Adrenal gland (tissue), 12 donors: Measurements from ENCODE around the gene NQO1. TPM values are rescaled to one million over a fixed set of nuclear protein-coding genes. Genes with fewer than 3 reads are reported as not detected.
A peak's percentile ranks its signal among the peaks of the same experiment; 100 is the strongest.

ENCODE experiments used
- DNase-seq, 7 donors: peaks; one replicate each; pipeline ENCODE4 v3.0.0-alpha.2; 2019 to 2020
- H3K27ac ChIP-seq, 5 donors: fragments of 200-600 bp; sonication (generic) in 4 of 5; 1 replicate in 3 of 5; 2 replicates in 2 of 5; pipeline versions ENCODE4 v1.5.1 to v1.8.0; 2016 to 2020; ENCODE audit warnings: mild to moderate bottlenecking in 1 of 5
- H3K27me3 ChIP-seq: fragments of 200-600 bp; 2 replicates; pipeline ENCODE4 v1.8.0; 2021
- H3K36me3 ChIP-seq, 2 donors: fragments of 200-600 bp; replicated peaks in 1 of 2; 1 replicate in 1 of 2; 2 replicates in 1 of 2; pipeline versions ENCODE4 v1.5.1 to v1.8.0; 2018 to 2022
- H3K4me1 ChIP-seq, 2 donors: fragments of 200-600 bp; replicated peaks in 1 of 2; 1 replicate in 1 of 2; 2 replicates in 1 of 2; pipeline versions ENCODE4 v1.5.1 to v1.8.0; 2018 to 2021
- H3K4me3 ChIP-seq, 4 donors: fragments of 200-600 bp; sonication (generic) in 3 of 4; one replicate each; pipeline ENCODE4 v1.5.1; 2016 to 2018
- H3K9me3 ChIP-seq, 3 donors: fragments of 200-600 bp; sonication (generic) in 1 of 3; replicated peaks in 1 of 3; 1 replicate in 2 of 3; 2 replicates in 1 of 3; pipeline versions ENCODE4 v1.5.1 to v1.8.0; 2016 to 2021
- POLR2A ChIP-seq, 2 donors: fragments of 450-650 bp; IDR thresholded peaks; one replicate each; pipeline ENCODE4 v1.6.1; 2017; ENCODE audit warnings: antibody characterized with exemption in 2 of 2, mild to moderate bottlenecking in 2 of 2, moderate library complexity in 1 of 2
- WGBS, 4 donors: extraction: QIAGEN DNeasy Blood & Tissue Kit in 2 of 4; methylation state at CpG; one replicate each; pipeline versions ENCODE4 v1.1.5 to v1.1.7; 2013 to 2017; 5-methylcytosine and 5-hydroxymethylcytosine counted together
- intact Hi-C, 2 donors: fragments of 100-400 bp; cut with DNase I; formaldehyde crosslinking; loops; one replicate each; pipeline versions ENCODE4 v1.14.1 to v1.15.0; 2022 to 2023
- polyA plus RNA-seq, 3 donors: library from polyadenylated mRNA; stranded (reverse); fragments of 200-250 nt in 2 of 3; fragments of 350-450 nt in 1 of 3; fragmentation: Illumina TruSeq in 1 of 3; extraction: RNeasy Lipid Tissue Mini Kit (QIAGEN cat#74804) in 1 of 3; gene quantifications; one replicate each; pipeline ENCODE4 v1.2.3, GENCODE V29; 2013 to 2014
- total RNA-seq, 9 donors: library from RNA; depleted of rRNA in 4 of 9; stranded (reverse); fragments of >200 nt in 4 of 9; fragments of 120-200 nt in 1 of 9; fragmentation: NEBNext Ultra II Directional in 1 of 9; extraction: Animal tissue kit (Norgen Biotek cat#: 25700) in 1 of 9; gene quantifications; one replicate each; pipeline versions ENCODE4 v1.1.0 to v1.2.4, GENCODE V29; 2013 to 2023
- TF ChIP-seq, protein P1 (sequence below), 6 experiments: fragments of 450-650 bp in 4 of 6; fragments of 200-600 bp in 2 of 6; sonication (generic) in 1 of 6; IDR thresholded peaks; 1 replicate in 5 of 6; 2 replicates in 1 of 6; pipeline versions ENCODE4 v1.5.1 to v1.8.0; 2016 to 2021; ENCODE audit warnings: antibody characterized with exemption in 6 of 6, mild to moderate bottlenecking in 2 of 6, moderate library complexity in 1 of 6
- donor health status: healthy with polysubstance abuse.
- donor health status: Bipolar disorder and iron deficiency.
- donor health status: DM: yes; HTN: yes; CAD: no.
- donor health status: DM: no; HTN: no; CAD: no.
- donor health status: DM: no; HTN: no; CAD: no.
- donor health status: DM: yes; HTN: yes; CAD: no.

NQO1 gene
- total and polyA plus RNA-seq, 12 donors, result 22.0 to 226 (median 98.0) TPM

DNA sequence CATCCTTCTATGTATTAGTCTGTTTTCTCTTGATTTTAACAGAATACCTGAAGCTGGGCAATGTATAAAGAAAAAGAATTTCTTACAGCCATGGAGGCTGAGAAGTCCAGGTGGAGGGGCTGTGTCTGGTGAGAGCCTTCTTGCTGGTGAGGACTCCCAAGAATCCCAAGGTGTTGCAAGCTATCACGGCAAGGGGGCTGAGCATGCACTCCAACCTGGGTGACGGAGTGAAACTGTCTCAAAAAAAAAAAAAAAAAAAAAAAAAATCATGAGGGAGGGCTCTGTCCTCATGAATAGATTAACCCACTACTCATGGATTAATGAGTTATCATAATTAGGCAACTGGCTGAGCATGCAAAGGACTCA is 19.4 kb downstream of the NQO1 start:
- TF ChIP-seq POLR2A (IDR thresholded peaks at IDR 0.05), result no peak
- TF ChIP-seq, protein P1, sequence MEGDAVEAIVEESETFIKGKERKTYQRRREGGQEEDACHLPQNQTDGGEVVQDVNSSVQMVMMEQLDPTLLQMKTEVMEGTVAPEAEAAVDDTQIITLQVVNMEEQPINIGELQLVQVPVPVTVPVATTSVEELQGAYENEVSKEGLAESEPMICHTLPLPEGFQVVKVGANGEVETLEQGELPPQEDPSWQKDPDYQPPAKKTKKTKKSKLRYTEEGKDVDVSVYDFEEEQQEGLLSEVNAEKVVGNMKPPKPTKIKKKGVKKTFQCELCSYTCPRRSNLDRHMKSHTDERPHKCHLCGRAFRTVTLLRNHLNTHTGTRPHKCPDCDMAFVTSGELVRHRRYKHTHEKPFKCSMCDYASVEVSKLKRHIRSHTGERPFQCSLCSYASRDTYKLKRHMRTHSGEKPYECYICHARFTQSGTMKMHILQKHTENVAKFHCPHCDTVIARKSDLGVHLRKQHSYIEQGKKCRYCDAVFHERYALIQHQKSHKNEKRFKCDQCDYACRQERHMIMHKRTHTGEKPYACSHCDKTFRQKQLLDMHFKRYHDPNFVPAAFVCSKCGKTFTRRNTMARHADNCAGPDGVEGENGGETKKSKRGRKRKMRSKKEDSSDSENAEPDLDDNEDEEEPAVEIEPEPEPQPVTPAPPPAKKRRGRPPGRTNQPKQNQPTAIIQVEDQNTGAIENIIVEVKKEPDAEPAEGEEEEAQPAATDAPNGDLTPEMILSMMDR (IDR thresholded peaks at IDR 0.05), result no peak
- intact Hi-C loops, result no loop called here
- Histone ChIP-seq H3K36me3 (peaks cover 0 to 11% of the 10 kb centered on the region in 2 donors), H3K4me3 (no peak overlapping the region), H3K27ac (peak overlapping the region in 1 of 5 donors; percentile 36), H3K9me3 (no peaks in the 10 kb centered on the region), H3K27me3 (no peaks in the 10 kb centered on the region), H3K4me1 (peaks cover 0 to 18% of the 10 kb centered on the region in 2 donors)
- peak in 1 of 7 donors; percentile 46 for DNase-seq
- 90 to 93% (median 93%) methylated on average over 2 of the region's 2 CpGs for WGBS, 4 donors

DNA sequence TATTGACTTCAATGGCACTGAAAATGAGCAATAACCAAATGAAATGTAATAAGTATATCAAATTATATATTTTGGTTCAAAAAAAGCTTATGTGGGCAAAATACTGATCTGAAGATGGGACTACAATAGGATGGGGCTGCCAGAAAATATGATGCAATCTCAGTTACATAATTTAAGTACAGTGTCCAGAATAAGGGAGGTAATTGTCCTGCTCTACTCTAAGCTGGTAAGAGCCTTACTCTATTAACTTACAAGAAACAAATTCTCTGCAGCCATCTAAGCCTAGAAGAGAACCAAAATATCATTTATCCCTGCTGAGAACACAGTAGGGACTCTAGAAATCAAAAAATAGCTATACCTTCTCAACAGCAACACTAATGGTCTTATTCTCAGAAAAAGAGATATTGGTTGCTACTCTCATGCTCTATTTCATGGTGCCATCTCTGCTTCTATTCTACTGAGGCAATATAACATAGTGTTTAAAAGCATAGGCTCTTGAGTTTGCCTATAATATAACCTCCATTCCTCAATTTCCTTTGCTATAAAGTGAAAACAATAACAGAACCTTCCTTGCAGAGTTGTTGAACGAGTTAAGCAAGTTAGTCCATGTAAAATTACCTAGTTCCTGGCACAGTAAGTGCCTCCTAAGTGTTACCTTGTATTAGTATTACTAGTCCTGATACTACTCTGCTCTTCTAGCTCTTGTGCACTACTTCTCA is 19.9 kb downstream of the NQO1 start:
- Histone ChIP-seq H3K36me3 (peaks cover 0 to 5% of the 10 kb centered on the region in 2 donors), H3K9me3 (no peaks in the 10 kb centered on the region), H3K4me3 (no peak overlapping the region), H3K27ac (peak overlapping the region in 1 of 5 donors; percentile 36), H3K4me1 (peaks cover 0 to 18% of the 10 kb centered on the region in 2 donors), H3K27me3 (no peaks in the 10 kb centered on the region)
- intact Hi-C loops, result no loop called here
- no peak for DNase-seq
- TF ChIP-seq, protein P1 (IDR thresholded peaks at IDR 0.05), result no peak
- TF ChIP-seq POLR2A (IDR thresholded peaks at IDR 0.05), result no peak
- 81 to 96% (median 90%) methylated on average over 1 of the region's 1 CpG for WGBS, 4 donors

DNA sequence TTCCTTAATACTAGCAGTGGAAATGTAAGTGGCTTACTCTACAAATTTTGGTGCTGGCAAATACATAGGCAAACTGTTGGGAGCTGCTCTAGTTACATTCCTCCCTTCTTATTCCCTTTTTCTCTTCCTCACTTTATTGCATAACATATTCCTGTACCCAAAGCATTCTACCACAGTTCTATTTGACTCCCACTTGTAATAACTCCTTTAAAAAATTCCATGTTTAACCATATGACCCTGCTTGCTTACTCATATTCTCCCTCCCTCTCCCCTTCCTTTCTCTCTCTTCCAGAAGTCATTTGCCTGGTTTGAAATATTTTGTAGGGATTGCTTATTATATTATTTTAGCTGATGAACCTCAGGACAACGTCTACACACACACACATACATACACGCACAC is 22.7 kb downstream of the NQO1 start:
- intact Hi-C loops, result no loop called here
- TF ChIP-seq, protein P1 (IDR thresholded peaks at IDR 0.05), result no peak
- TF ChIP-seq POLR2A (IDR thresholded peaks at IDR 0.05), result no peak
- 57 to 86% (median 79%) methylated on average over 2 of the region's 2 CpGs for WGBS, 4 donors
- no peak for DNase-seq
- H3K4me1 ChIP-seq, result peaks cover 0 to 12% of the 10 kb centered on the region in 2 donors
- no peaks in the 10 kb centered on the region for H3K9me3 ChIP-seq
- no peaks in the 10 kb centered on the region for H3K27me3 ChIP-seq
- peak overlapping the region in 2 of 5 donors; percentile 11 to 27 for H3K27ac ChIP-seq
- peaks cover 0 to 8% of the 10 kb centered on the region in 2 donors for H3K36me3 ChIP-seq
- no peak overlapping the region for H3K4me3 ChIP-seq

DNA sequence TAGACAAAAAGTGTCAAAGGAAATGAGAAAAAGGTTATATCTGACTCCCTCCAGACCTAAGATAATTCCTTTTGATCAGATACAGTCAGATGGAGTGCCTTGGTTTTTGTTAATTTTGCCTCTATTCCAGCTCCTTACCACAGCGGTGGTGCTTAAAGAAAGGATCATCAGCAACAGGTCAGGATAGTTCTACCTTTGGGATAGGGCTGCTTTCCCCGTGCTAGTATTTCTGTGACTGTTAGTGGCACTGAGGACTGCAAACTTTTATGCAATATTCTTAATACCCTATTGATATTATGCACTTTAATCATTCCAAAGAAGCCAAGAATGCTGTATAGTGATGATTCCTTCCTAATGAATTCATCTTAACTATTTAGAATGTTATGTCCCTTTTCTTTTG is 24.5 kb downstream of the NQO1 start:
- Histone ChIP-seq H3K9me3 (no peaks in the 10 kb centered on the region), H3K27ac (no peak overlapping the region), H3K27me3 (no peaks in the 10 kb centered on the region), H3K36me3 (peaks cover 0 to 13% of the 10 kb centered on the region in 2 donors), H3K4me1 (peaks cover 0 to 12% of the 10 kb centered on the region in 2 donors), H3K4me3 (no peak overlapping the region)
- no peak for DNase-seq
- intact Hi-C loops, result no loop called here
- TF ChIP-seq POLR2A (IDR thresholded peaks at IDR 0.05), result no peak
- TF ChIP-seq, protein P1 (IDR thresholded peaks at IDR 0.05), result no peak
- 86 to 100% (median 93%) methylated on average over 2 of the region's 2 CpGs for WGBS, 4 donors
